SH-SY5Y (cell line): ENCODE measurements around the gene PAX5.

Source experiments
- GATA2 ChIP-seq: IDR thresholded peaks from 2 replicates; pipeline ENCODE4 v1.6.1; 2011; ENCODE audit warnings: mild to moderate bottlenecking, low read depth, low read length
- GATA3 ChIP-seq: IDR thresholded peaks from 2 replicates; pipeline ENCODE4 v1.6.1; 2011; ENCODE audit warnings: low read depth, mild to moderate bottlenecking, low read length, moderate library complexity

PAX5 gene

GRCh38 chr9:36933676-36934215 is 100.3 kb downstream of the PAX5 start:
- TF ChIP-seq GATA2 (no peak), GATA3 (no peak)

DNA sequence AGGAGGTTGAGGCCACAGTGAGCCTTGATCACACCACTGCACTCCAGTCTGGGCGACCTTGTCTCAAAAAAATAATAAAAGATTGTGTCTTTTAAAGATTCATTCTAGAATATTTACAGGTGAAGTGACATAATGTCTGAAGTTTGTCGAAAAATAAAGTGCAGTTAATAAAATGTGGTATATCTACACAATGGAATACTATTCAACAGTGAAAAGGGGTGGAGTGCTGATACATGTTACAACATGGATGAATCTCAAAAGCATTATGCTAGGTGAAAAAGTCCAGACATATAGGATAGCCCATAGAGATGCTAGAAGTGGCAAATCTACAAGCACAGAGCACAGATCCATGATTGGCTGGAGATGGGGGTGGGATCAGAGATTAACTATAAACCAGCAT is 101.9 kb downstream of the PAX5 start:
- TF ChIP-seq GATA3 (no peak), GATA2 (no peak)

- TF ChIP-seq GATA2: no peak
- TF ChIP-seq GATA3: no peak
Observed at GRCh38 chr9:36930941-36931340, 103.1 kb downstream of the PAX5 start.

DNA sequence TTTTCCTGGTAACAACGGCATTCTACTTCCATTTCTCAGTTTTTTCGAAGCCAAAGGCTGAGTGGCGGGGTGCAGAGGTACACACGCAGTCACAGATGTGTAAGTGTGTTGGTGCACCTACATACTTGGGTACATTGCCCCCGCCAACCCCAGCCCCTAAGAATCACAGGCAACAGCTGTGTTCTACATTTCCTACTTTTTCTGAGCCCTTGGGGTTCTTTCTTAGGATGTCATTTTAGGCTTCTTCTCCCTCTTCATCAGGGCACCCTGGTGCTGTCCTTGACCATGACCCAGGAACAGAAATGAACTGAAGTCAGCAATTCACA is 104.8 kb downstream of the PAX5 start:
- no peak for TF ChIP-seq GATA2
- TF ChIP-seq GATA3: no peak

DNA sequence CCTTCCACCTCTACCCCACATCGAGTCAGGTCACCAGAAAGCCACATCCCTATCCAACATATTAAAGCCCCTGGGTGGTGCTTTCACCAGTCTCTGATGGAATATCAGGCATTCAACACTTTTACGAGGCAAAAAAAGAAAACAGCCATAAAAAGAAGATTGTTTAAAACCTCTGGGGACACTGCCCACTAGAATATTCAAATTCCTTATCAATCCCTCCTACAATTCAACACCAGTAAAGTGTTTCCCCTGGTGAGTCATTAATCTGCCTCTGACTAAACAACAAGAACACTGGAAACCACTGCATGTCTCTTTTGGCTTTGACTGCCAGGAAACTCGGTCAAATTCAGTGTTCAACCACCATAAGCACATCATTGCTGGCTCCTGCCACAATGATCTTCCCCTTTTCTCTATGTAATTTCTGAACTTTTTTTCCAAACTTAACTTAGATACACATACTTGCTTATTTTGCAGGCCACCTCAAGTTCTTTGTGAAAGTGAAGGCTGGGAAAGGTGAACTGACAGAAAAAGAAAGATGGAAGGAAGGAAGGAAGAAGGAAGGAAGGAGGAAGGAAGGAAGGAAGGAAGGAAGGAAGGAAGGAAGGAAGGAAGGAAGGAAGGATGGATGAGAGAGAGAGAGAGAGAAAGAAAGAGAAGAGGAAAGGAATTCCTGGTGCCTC is 105.3 kb downstream of the PAX5 start:
- TF ChIP-seq GATA3: no peak
- no peak for TF ChIP-seq GATA2

GRCh38 chr9:36928210-36928609 is 105.9 kb downstream of the PAX5 start:
- TF ChIP-seq GATA2 (no peak), GATA3 (no peak)

GRCh38 chr9:36924757-36925432 is 109.2 kb downstream of the PAX5 start:
- TF ChIP-seq GATA3: no peak
- TF ChIP-seq GATA2: no peak

- TF ChIP-seq GATA3 (no peak), GATA2 (no peak)
Observed at GRCh38 chr9:36924071-36924470, 110.0 kb downstream of the PAX5 start.

- no peak for TF ChIP-seq GATA2
- TF ChIP-seq GATA3: no peak
Observed at GRCh38 chr9:36923025-36923625, 110.9 kb downstream of the PAX5 start.

- TF ChIP-seq GATA3: no peak
- no peak for TF ChIP-seq GATA2
Observed at GRCh38 chr9:36922548-36922947, 111.5 kb downstream of the PAX5 start.

GRCh38 chr9:36914212-36914577 is 119.9 kb downstream of the PAX5 start:
- TF ChIP-seq GATA2: no peak
- TF ChIP-seq GATA3: no peak

GRCh38 chr9:36913393-36914211 is 120.5 kb downstream of the PAX5 start:
- TF ChIP-seq GATA2: no peak
- no peak for TF ChIP-seq GATA3

GRCh38 chr9:36912620-36913019 is 121.4 kb downstream of the PAX5 start:
- TF ChIP-seq GATA2: no peak
- TF ChIP-seq GATA3: no peak
